Hematopoietic multipotent progenitor cell (in vitro differentiated cells): Measurements from ENCODE around the gene CRACDL. TPM values are rescaled to one million over a fixed set of nuclear protein-coding genes. Genes with fewer than 3 reads are reported as not detected.
"Not testable (repeated sequence)": the region's sequence is repeated elsewhere in the genome, so short reads cannot be mapped to it uniquely, and the experiment has no call there.

Experiments used
- DNase-seq, 3 donors: peaks; one replicate each; pipeline ENCODE4 v3.0.0-alpha.2; 2011 to 2015; ENCODE audit warnings: low read depth in 2 of 3, low spot score in 2 of 3
- small RNA-seq: library from RNA; depleted of rRNA; stranded (forward); fragments of <200 nt; gene quantifications from one replicate; pipeline ENCODE3, GENCODE V24; 2012
- total RNA-seq: library from RNA; depleted of rRNA; stranded (reverse); fragments of >200 nt; gene quantifications from one replicate; pipeline ENCODE4 v1.2.3, GENCODE V29; 2012

CRACDL gene
- total RNA-seq, 1 donor = 1.6 TPM

DNA sequence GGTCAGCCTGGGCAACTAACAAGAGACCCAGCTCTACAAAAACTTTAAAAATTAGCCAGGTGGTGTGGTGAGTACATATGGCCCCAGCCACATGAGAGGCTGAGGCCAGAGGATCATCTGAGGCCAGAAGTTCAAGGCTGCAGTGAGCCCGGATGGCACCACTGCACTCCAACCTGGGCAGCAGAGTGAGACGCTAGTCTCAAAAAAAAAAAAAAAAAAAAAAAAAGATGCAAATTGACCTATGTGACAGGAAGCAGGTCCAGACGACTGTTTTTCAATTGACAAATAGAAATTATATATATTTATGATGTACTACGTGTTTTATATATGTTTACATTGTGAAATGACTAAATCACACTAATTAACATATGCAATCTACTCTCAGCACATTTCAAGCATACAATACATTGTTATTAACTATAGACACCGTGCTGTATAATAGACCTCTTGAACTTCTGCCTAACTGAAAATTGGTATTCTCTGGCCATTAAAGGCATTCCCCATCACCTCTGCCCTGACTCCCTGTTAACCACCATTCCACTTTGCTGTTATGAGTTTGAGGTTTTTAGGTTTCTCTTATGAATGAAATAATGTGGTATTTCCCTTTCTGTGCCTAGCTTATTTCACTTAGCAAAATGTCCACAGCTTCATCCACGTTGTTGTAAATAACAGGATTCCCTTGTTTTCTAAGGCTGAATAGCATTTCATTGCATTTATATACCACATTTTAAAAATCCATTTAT lies 172.6 kb downstream of the CRACDL start:
- DNase-seq = no peak

DNA sequence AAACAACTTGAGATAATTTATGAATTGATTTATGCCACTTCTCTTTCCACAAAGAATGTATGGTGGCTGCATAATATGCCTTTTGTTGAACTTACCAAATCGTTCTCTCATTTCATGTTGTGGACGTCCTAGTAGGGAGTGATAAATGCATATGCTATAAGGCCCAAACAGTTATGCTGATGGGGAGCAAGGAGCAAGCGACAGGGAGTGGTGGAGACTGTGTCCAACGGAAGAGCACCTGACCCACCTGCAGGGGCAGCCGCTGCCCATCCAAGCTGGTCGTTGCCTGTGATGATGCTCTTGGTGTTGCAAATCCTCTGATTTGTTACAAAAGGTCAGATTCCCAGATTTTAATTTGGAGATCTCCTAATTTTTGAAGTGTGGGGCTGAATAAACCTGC lies 174.1 kb downstream of the CRACDL start:
- no peak for DNase-seq

DNA sequence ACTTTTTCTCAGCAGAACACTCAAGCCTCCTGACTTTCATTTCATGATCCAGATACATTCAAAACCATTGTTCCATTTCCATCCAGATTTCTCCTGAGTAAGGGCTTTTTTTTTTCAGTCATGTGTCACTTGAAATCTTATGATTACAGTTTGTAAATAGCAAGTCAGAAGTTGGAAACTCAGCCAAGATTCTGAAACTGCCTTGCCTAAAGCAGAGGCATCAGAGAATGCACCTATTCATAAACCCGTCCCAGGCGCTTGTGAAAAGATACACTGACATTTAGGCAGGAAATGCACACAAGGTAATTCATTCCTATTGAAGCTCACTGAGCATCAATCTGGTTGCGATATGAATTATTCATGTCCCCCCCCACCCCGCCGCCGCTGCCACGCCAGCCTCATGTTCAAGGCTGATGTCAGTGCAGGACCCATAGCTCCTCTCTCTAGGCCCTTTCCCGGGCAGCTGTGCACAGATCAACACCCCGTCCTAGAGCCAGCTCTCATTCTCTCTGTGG lies 174.7 kb downstream of the CRACDL start:
- no peak for DNase-seq

DNA sequence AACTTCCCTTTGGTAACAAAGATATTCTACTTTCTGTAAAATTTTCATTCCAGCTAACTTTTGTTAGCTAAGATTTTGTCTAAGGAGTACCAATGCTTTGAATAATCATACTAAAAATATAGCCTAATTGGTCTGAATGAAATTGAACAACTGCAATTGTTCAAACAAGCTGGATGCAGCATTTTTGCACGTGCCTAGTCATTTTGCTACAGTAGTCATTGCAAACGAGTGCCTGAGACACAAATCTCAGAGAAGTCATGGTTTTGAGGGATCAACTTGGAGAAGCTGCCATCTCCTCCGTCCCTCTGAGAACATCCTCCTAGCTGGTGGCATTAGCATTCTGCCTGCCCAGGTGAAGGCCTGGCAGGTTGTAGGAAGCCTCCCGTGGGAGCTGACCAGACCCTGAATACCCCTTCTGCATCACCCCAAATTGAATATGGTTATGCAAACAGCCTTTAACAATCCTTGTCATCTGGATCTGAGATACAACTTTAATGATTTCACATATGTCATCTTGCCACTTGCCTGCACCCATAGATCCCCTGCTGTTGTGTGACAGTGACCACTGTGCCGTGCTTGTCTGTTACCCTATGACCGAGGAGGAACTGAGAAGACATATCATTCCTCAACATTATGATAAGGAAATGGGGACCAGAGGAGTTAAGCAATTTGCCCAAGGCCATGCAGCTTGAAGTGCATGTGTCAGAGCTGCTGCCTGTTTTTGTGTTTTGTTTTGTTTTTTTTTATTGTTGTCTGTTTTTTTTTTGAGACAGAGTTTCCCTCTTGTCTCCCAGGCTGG lies 176.0 kb downstream of the CRACDL start:
- no peak for DNase-seq

- peak in 1 of 3 donors; percentile 75 for DNase-seq
These were observed 176.7 kb downstream of the CRACDL start for GRCh38 chr2:98759338-98759737.

- DNase-seq = peak in 2 of 3 donors; percentile 93 to 97
These were observed 178.1 kb downstream of the CRACDL start for GRCh38 chr2:98757904-98758421.

- no peak for DNase-seq
These were observed 182.2 kb downstream of the CRACDL start for GRCh38 chr2:98753801-98754200.

GRCh38 chr2:98752711-98753110 lies 183.3 kb downstream of the CRACDL start:
- DNase-seq = not testable (repeated sequence)

DNA sequence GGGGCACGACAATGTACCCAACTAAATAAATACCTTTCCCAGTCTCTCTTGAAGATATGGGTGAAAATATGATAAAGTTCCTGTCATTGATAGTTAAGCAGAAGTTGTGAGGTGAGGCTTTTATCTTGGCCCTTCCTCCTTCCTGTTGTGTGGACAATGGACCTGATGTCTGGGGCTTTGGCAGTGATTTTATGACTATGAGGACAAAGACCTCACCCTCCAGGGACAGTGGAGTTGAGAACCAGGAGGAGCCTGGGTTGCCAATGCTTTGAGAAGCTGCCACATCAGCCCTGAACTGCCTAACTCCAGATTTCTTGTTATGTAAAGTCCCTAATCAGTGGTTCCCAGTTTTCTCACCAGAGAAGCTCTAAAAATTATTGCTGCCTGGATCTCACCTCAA lies 184.3 kb downstream of the CRACDL start:
- no peak for DNase-seq

DNA sequence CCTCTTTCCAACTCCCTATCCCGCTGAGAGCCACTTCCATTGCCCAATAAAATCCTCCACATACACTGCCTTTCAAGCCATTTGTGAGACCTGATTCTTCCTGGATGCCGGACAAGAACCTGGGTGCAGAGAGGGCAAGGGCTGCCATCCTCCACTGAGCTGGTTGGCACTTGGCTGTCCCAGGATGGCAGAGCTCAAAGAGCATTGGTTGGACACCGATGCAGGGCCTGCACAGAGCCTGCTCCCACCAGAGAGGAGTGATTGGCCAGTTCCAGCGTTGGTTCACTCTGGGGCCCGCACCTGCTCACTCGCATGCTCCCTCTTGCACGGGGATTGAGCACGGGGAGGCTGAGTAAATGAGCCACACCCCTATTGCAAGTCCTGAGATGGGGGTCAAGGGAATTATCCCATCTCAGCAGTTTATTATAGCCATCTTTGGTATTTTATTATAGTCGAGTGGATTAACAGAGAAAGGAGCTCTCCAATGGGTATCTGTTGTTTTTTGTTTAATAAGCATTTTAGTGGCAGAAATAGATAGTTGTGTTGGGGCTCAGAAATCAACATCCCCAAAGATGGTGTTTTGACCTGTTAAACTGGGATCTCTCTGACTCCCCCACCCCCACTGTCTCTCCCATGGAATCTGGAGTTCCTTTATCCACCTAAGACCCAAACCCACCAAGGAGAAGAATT lies 185.3 kb downstream of the CRACDL start:
- DNase-seq = no peak

GRCh38 chr2:98749066-98749450 lies 187.0 kb downstream of the CRACDL start:
- DNase-seq = peak in 1 of 3 donors; percentile 72

- DNase-seq = no peak
These were observed 187.5 kb downstream of the CRACDL start for GRCh38 chr2:98748292-98749065.

DNA sequence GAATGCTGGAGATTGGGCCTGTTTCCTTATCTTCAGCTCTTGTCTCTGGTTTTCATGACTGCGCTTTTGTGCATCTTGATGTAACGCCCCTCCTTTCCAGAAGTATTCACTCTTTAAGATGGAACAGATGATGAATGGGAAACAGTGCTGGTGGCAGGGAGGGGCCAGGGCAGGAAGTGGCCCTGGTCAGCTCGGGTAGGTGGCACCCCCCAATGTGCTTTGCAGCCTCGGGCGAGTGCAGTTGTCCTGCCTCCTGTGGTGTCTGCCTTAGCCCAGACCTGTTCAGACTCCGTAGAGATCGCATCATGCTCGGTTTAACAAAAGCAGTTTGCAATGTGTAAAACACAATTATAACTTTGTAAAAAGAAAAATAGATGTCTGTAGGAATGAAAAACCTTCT lies 188.1 kb downstream of the CRACDL start:
- no peak for DNase-seq

GRCh38 chr2:98746426-98746825 lies 189.6 kb downstream of the CRACDL start:
- no peak for DNase-seq

GRCh38 chr2:98744595-98744994 lies 191.4 kb downstream of the CRACDL start:
- no peak for DNase-seq

Small RNA genes within 50 kb of the gene (small RNA-seq; reads per million reads assigned to genes)
- gene RNU4-84P = not detected
- not detected for gene RNU7-46P

Other genes starting within 250 kb of the CRACDL start
- 6.7 TPM for gene MGAT4A, start 205.1 kb downstream of the CRACDL start, total RNA-seq
- 1.6 TPM for gene C2orf15, start 205.5 kb upstream of the CRACDL start, total RNA-seq
- gene TSGA10, start 218.7 kb upstream of the CRACDL start, total RNA-seq = 2.7 TPM
- 6.5 TPM for gene LIPT1, start 218.7 kb upstream of the CRACDL start, total RNA-seq
- gene MITD1, start 244.8 kb upstream of the CRACDL start, total RNA-seq = 7.3 TPM
- 15.9 TPM for gene MRPL30, start 245.0 kb upstream of the CRACDL start, total RNA-seq